ENCODE results near the gene GPSM1. TPM values are rescaled to one million over a fixed set of nuclear protein-coding genes. Genes with fewer than 3 reads are reported as not detected.
A peak's percentile ranks its signal among the peaks of the same experiment; 100 is the strongest.

GPSM1 gene
- total RNA-seq, 1 donor: 39.1 TPM

- Histone ChIP-seq H3K9me3 (ENCODE audit: low read depth, low read length) (no peaks in the 10 kb centered on the region), H3K27ac (ENCODE audit: low read depth, low read length) (peak overlapping the region; percentile 58), H3K4me2 (ENCODE audit: insufficient read depth, low read length) (no peak overlapping the region), H4K20me1 (ENCODE audit: insufficient read depth, low read length) (peaks cover 21% of the 10 kb centered on the region), H3K36me3 (ENCODE audit: insufficient read depth, low read length) (peaks cover 61% of the 10 kb centered on the region), H3K27me3 (ENCODE audit: insufficient read depth, low read length) (no peaks in the 10 kb centered on the region), H3K4me1 (ENCODE audit: insufficient read depth, low read length) (peaks cover 14% of the 10 kb centered on the region), H2AFZ (ENCODE audit: low read length) (no peak overlapping the region), H3K4me3 (ENCODE audit: insufficient read depth, low read length) (no peak overlapping the region), H3K79me2 (ENCODE audit: insufficient read depth, low read length) (peaks cover 31% of the 10 kb centered on the region)
- TF ChIP-seq CTCF (IDR thresholded peaks at IDR 0.05; ENCODE audit: extremely low read depth, low read depth, low read length): no peak
- DNase-seq (ENCODE audit: insufficient read length, low spot score, missing footprints): no peak
Observed at GRCh38 chr9:136401173-136401922, 74.0 kb downstream of the GPSM1 start.

DNA sequence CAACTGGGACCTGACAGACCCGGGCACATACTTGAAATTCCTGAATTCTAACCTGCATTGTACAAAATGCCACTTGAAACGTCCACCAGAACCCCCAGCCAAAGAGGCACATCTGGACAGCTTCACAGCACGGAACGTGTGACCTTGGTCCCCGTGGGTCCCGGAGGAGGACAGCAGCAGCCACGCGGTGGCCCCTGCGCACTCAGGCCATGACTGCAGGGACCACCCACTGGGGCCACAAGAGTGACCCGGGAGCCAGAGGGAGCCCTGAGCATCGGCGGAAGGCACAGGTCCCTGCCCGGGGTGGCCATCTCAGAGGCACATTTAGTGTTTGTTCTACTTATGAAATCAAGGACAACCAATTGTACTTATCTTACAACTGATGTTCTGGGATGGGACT lies 74.7 kb downstream of the GPSM1 start:
- peaks cover 27% of the 10 kb centered on the region for H3K79me2 ChIP-seq (ENCODE audit: insufficient read depth, low read length)
- no peak overlapping the region for H2AFZ ChIP-seq (ENCODE audit: low read length)
- H3K9me3 ChIP-seq (ENCODE audit: low read depth, low read length): no peaks in the 10 kb centered on the region
- no peaks in the 10 kb centered on the region for H3K27me3 ChIP-seq (ENCODE audit: insufficient read depth, low read length)
- no peak overlapping the region for H3K4me2 ChIP-seq (ENCODE audit: insufficient read depth, low read length)
- DNase-seq (ENCODE audit: insufficient read length, low spot score, missing footprints): no peak
- H3K4me1 ChIP-seq (ENCODE audit: insufficient read depth, low read length): peaks cover 14% of the 10 kb centered on the region
- no peak overlapping the region for H3K4me3 ChIP-seq (ENCODE audit: insufficient read depth, low read length)
- no peak overlapping the region for H3K27ac ChIP-seq (ENCODE audit: low read depth, low read length)
- no peak for TF ChIP-seq CTCF (IDR thresholded peaks at IDR 0.05; ENCODE audit: extremely low read depth, low read depth, low read length)
- peaks cover 16% of the 10 kb centered on the region for H4K20me1 ChIP-seq (ENCODE audit: insufficient read depth, low read length)
- peaks cover 58% of the 10 kb centered on the region for H3K36me3 ChIP-seq (ENCODE audit: insufficient read depth, low read length)

GRCh38 chr9:136403538-136403914 lies 76.2 kb downstream of the GPSM1 start:
- Histone ChIP-seq H3K4me1 (ENCODE audit: insufficient read depth, low read length) (peaks cover 13% of the 10 kb centered on the region), H3K4me3 (ENCODE audit: insufficient read depth, low read length) (no peak overlapping the region), H3K79me2 (ENCODE audit: insufficient read depth, low read length) (peaks cover 23% of the 10 kb centered on the region), H3K27me3 (ENCODE audit: insufficient read depth, low read length) (no peaks in the 10 kb centered on the region), H4K20me1 (ENCODE audit: insufficient read depth, low read length) (peaks cover 11% of the 10 kb centered on the region), H2AFZ (ENCODE audit: low read length) (no peak overlapping the region), H3K27ac (ENCODE audit: low read depth, low read length) (no peak overlapping the region), H3K36me3 (ENCODE audit: insufficient read depth, low read length) (peaks cover 57% of the 10 kb centered on the region), H3K9me3 (ENCODE audit: low read depth, low read length) (no peaks in the 10 kb centered on the region), H3K4me2 (ENCODE audit: insufficient read depth, low read length) (no peak overlapping the region)
- no peak for DNase-seq (ENCODE audit: insufficient read length, low spot score, missing footprints)
- TF ChIP-seq CTCF (IDR thresholded peaks at IDR 0.05; ENCODE audit: extremely low read depth, low read depth, low read length): no peak

DNA sequence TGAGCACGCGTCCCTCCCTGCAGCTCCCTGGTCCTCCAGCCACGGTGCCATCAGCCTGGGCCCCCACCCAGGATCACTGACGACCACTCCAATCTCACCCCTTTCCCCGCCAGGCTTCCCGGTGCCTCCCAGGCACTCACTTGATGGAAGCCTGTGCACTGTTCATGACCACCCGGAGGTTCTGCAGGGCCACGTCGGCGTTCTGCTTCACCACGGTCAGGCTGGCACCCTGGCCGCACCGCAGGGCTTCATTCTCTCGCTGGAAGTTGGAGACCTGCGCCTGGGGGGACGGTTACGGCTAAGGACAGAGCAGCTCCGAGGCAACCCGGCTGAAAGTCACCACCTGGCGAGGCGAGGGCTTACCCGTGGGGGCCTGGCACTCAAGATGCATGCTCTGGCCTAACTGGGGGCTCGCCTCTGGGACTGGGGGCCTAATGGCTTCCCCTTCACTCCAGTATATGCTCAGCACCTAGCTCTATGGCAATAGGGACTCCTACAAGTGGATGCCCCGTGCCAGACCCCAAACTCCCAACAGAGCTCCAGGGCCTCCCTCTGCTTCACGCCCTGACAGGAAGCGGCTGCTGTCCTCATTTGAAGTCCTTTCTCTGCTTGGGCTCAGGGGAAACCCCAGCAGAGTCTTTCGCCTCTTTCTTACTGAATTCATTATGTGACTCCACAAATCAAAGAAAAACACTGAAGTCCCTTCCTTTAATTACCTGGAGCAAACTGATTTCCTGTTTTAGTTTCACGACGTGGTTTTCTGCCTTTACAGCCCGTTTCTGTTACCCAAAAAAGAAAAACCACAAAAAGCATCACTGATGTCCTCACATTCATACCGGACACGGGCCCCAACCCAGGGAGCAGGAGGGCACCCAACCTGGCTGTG lies 76.8 kb downstream of the GPSM1 start:
- Histone ChIP-seq H3K27me3 (ENCODE audit: insufficient read depth, low read length) (no peaks in the 10 kb centered on the region), H3K4me3 (ENCODE audit: insufficient read depth, low read length) (no peak overlapping the region), H3K4me2 (ENCODE audit: insufficient read depth, low read length) (no peak overlapping the region), H3K4me1 (ENCODE audit: insufficient read depth, low read length) (peaks cover 7% of the 10 kb centered on the region), H3K79me2 (ENCODE audit: insufficient read depth, low read length) (peaks cover 21% of the 10 kb centered on the region), H3K27ac (ENCODE audit: low read depth, low read length) (no peak overlapping the region), H2AFZ (ENCODE audit: low read length) (no peak overlapping the region), H4K20me1 (ENCODE audit: insufficient read depth, low read length) (peaks cover 4% of the 10 kb centered on the region), H3K36me3 (ENCODE audit: insufficient read depth, low read length) (peaks cover 55% of the 10 kb centered on the region), H3K9me3 (ENCODE audit: low read depth, low read length) (no peaks in the 10 kb centered on the region)
- TF ChIP-seq CTCF (IDR thresholded peaks at IDR 0.05; ENCODE audit: extremely low read depth, low read depth, low read length): no peak
- DNase-seq (ENCODE audit: insufficient read length, low spot score, missing footprints): no peak
